HepG2 (cell line): ENCODE data around the gene FGF9. TPM values are rescaled to one million over a fixed set of nuclear protein-coding genes. Genes with fewer than 3 reads are reported as not detected.

Experiments
- ETV5 ChIP-seq: IDR thresholded peaks from 2 replicates; pipeline ENCODE4 v1.6.1; 2018; ENCODE audit warnings: missing biosample characterization, missing genetic modification reagents, inconsistent platforms, borderline replicate concordance
- HNRNPH1 ChIP-seq: fragments of 200-400 bp; formaldehyde crosslinking; optimal IDR thresholded peaks from 2 replicates; pipeline ENCODE3; 2017; ENCODE audit warnings: mild to moderate bottlenecking, low read depth, low read length
- KLF15 ChIP-seq: sonication (generic); formaldehyde crosslinking; IDR thresholded peaks from 2 replicates; pipeline ENCODE4 v1.8.1; 2023; ENCODE audit warnings: borderline replicate concordance, mild to moderate bottlenecking, inconsistent platforms, missing genetic modification reagents, mixed read lengths
- MED1 ChIP-seq: sonication (generic); formaldehyde crosslinking; IDR thresholded peaks from 2 replicates; pipeline ENCODE4 v1.4.0; 2020; ENCODE audit warnings: missing genetic modification reagents
- THYN1 ChIP-seq: sonication (generic); formaldehyde crosslinking; IDR thresholded peaks from 2 replicates; pipeline ENCODE4 v1.8.1; 2023; ENCODE audit warnings: low read depth, mild to moderate bottlenecking, moderate library complexity, missing genetic modification reagents, borderline replicate concordance
- ZFP36L1 ChIP-seq: sonication (generic); formaldehyde crosslinking; IDR thresholded peaks from 2 replicates; pipeline ENCODE4 v1.8.0; 2022; ENCODE audit warnings: mild to moderate bottlenecking, missing genetic modification reagents, moderate library complexity
- ZKSCAN5 ChIP-seq: sonication (generic); formaldehyde crosslinking; IDR thresholded peaks from 2 replicates; pipeline ENCODE4 v1.5.1; 2020; ENCODE audit warnings: mild to moderate bottlenecking, missing genetic modification reagents
- polyA plus RNA-seq, 8 experiments: library from polyadenylated mRNA; depleted of rRNA in 3 of 8; stranded (reverse) in 7 of 8; unstranded in 1 of 8; fragments of >200 nt; fragmentation: Illumina TruSeq in 4 of 8; extraction: Trizol in 4 of 8; gene quantifications; 2 replicates each; pipeline versions ENCODE4 v1.2.1 to v1.2.3, GENCODE V29; 2011 to 2016; ENCODE audit warnings: low read depth in 4 of 8, missing spikeins in 1 of 8, mixed read lengths in 1 of 8; ENCODE audit not compliant: insufficient read depth in 1 of 8
- total RNA-seq, 5 experiments: library from RNA; depleted of rRNA; stranded (reverse); fragments of >200 nt; fragmentation: Illumina TruSeq; extraction: Trizol; gene quantifications; 2 replicates each; pipeline ENCODE4 v1.2.3, GENCODE V29; 2016; ENCODE audit warnings: low read depth in 1 of 5
- TF ChIP-seq, protein P1 (sequence below): fragments of 450-650 bp; IDR thresholded peaks from 2 replicates; pipeline ENCODE4 v1.6.1; 2017; ENCODE audit warnings: mild to moderate bottlenecking
- TF ChIP-seq, protein P2 (sequence below): sonication (generic); formaldehyde crosslinking; IDR thresholded peaks from 2 replicates; pipeline ENCODE4 v1.4.0; 2020; ENCODE audit warnings: missing genetic modification reagents, mild to moderate bottlenecking, borderline replicate concordance
- TF ChIP-seq, protein P3 (sequence below), 2 experiments: IDR thresholded peaks; 2 replicates each; pipeline ENCODE4 v1.6.1; 2011 to 2012; ENCODE audit warnings: low read length in 2 of 2, borderline replicate concordance in 1 of 2, low read depth in 1 of 2, mild to moderate bottlenecking in 1 of 2, moderate library complexity in 1 of 2
- TF ChIP-seq, protein P4 (sequence below): sonication (generic); formaldehyde crosslinking; IDR thresholded peaks from 2 replicates; pipeline ENCODE4 v1.4.0; 2020; ENCODE audit warnings: missing genetic modification reagents

The FGF9 gene
- total and polyA plus RNA-seq, 2 of the 13 experiments (the other 11 are each of a cell fraction or from before 2014, with no cell fraction given) = not detected

DNA sequence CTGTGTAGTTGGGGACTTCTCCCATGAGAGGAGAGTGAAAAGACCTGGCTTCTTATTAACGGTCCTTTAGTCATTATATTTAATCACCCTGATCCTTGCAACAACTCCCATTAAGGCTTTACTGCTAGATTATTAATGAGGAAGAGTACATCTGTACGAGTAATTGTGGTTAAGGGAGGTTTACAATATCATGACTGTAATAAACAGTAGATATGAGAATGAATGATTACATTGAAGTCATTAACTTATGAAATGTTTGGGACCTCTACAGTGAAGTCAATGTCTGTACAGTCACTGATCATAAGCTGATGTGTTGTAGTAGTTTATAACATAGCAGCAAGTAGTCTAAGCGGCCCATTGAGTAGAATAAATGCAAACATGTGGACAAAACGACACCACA, 24.7 kb downstream of the FGF9 start (continued):
- TF ChIP-seq MED1 (CRISPR knock-in tag) (no peak), KLF15 (no peak), ZKSCAN5 (no peak), HNRNPH1 (no peak), ZFP36L1 (CRISPR knock-in tag) (no peak), ETV5 (CRISPR knock-in tag) (no peak), THYN1 (CRISPR knock-in tag) (no peak)
- TF ChIP-seq, protein P1, sequence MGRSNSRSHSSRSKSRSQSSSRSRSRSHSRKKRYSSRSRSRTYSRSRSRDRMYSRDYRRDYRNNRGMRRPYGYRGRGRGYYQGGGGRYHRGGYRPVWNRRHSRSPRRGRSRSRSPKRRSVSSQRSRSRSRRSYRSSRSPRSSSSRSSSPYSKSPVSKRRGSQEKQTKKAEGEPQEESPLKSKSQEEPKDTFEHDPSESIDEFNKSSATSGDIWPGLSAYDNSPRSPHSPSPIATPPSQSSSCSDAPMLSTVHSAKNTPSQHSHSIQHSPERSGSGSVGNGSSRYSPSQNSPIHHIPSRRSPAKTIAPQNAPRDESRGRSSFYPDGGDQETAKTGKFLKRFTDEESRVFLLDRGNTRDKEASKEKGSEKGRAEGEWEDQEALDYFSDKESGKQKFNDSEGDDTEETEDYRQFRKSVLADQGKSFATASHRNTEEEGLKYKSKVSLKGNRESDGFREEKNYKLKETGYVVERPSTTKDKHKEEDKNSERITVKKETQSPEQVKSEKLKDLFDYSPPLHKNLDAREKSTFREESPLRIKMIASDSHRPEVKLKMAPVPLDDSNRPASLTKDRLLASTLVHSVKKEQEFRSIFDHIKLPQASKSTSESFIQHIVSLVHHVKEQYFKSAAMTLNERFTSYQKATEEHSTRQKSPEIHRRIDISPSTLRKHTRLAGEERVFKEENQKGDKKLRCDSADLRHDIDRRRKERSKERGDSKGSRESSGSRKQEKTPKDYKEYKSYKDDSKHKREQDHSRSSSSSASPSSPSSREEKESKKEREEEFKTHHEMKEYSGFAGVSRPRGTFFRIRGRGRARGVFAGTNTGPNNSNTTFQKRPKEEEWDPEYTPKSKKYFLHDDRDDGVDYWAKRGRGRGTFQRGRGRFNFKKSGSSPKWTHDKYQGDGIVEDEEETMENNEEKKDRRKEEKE = no peak
- TF ChIP-seq, protein P2, sequence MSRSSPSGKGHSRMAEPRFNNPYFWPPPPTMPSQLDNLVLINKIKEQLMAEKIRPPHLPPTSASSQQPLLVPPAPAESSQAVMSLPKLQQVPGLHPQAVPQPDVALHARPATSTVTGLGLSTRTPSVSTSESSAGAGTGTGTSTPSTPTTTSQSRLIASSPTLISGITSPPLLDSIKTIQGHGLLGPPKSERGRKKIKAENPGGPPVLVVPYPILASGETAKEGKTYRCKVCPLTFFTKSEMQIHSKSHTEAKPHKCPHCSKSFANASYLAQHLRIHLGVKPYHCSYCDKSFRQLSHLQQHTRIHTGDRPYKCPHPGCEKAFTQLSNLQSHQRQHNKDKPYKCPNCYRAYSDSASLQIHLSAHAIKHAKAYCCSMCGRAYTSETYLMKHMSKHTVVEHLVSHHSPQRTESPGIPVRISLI (CRISPR knock-in tag) = no peak
- TF ChIP-seq, protein P3, sequence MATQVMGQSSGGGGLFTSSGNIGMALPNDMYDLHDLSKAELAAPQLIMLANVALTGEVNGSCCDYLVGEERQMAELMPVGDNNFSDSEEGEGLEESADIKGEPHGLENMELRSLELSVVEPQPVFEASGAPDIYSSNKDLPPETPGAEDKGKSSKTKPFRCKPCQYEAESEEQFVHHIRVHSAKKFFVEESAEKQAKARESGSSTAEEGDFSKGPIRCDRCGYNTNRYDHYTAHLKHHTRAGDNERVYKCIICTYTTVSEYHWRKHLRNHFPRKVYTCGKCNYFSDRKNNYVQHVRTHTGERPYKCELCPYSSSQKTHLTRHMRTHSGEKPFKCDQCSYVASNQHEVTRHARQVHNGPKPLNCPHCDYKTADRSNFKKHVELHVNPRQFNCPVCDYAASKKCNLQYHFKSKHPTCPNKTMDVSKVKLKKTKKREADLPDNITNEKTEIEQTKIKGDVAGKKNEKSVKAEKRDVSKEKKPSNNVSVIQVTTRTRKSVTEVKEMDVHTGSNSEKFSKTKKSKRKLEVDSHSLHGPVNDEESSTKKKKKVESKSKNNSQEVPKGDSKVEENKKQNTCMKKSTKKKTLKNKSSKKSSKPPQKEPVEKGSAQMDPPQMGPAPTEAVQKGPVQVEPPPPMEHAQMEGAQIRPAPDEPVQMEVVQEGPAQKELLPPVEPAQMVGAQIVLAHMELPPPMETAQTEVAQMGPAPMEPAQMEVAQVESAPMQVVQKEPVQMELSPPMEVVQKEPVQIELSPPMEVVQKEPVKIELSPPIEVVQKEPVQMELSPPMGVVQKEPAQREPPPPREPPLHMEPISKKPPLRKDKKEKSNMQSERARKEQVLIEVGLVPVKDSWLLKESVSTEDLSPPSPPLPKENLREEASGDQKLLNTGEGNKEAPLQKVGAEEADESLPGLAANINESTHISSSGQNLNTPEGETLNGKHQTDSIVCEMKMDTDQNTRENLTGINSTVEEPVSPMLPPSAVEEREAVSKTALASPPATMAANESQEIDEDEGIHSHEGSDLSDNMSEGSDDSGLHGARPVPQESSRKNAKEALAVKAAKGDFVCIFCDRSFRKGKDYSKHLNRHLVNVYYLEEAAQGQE (IDR thresholded peaks at IDR 0.05; ENCODE audit: borderline replicate concordance in 1 of 2, low read depth in 1 of 2, low read length in 2 of 2) = no peak
- TF ChIP-seq, protein P4, sequence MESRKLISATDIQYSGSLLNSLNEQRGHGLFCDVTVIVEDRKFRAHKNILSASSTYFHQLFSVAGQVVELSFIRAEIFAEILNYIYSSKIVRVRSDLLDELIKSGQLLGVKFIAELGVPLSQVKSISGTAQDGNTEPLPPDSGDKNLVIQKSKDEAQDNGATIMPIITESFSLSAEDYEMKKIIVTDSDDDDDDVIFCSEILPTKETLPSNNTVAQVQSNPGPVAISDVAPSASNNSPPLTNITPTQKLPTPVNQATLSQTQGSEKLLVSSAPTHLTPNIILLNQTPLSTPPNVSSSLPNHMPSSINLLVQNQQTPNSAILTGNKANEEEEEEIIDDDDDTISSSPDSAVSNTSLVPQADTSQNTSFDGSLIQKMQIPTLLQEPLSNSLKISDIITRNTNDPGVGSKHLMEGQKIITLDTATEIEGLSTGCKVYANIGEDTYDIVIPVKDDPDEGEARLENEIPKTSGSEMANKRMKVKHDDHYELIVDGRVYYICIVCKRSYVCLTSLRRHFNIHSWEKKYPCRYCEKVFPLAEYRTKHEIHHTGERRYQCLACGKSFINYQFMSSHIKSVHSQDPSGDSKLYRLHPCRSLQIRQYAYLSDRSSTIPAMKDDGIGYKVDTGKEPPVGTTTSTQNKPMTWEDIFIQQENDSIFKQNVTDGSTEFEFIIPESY (CRISPR knock-in tag) = no peak
